HUDEP-2 (cell line): Measurements from ENCODE around the gene EVA1C.
"Not testable (repeated sequence)": the region's sequence is repeated elsewhere in the genome, so short reads cannot be mapped to it uniquely, and the experiment has no call there.

Source experiments
- DNase-seq, 76 experiments: peaks; one replicate each; lab custom pipeline; 2025; ENCODE audit not compliant: unreplicated experiment in 76 of 76; lab: John Stamatoyannopoulos, UW

The EVA1C gene

DNA sequence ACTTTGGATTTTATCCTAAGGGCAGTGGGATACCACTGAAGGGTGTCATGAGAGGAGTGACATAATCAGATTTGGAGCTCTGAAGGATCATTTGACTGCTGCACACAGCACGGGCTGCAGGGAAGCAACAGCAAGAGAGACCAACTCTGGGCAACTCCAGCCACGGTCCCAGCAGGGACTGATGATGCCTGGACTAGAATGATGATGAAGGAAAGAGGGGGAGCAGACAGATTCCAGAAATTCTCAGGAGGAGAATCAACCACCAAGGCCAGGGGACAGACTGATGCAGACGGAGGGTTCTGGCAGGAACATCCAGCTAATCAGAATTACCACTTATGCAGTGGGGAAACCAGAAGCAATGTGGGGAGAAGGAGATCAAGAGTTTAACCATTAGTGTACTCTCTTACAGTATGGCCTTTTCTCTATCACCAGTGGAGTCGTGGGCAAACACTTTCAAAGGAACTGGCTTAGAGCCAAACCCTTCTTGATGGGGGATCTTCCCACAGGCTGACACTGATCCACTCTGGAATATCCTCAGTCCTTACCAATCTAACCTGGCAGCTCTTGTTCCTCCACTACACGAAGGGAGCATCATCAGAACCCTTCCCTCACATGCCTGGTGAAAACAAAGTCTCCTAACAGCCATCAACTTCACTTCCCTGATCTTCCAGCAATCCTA, 23.0 kb upstream of the EVA1C start:
- no peak for DNase-seq

DNA sequence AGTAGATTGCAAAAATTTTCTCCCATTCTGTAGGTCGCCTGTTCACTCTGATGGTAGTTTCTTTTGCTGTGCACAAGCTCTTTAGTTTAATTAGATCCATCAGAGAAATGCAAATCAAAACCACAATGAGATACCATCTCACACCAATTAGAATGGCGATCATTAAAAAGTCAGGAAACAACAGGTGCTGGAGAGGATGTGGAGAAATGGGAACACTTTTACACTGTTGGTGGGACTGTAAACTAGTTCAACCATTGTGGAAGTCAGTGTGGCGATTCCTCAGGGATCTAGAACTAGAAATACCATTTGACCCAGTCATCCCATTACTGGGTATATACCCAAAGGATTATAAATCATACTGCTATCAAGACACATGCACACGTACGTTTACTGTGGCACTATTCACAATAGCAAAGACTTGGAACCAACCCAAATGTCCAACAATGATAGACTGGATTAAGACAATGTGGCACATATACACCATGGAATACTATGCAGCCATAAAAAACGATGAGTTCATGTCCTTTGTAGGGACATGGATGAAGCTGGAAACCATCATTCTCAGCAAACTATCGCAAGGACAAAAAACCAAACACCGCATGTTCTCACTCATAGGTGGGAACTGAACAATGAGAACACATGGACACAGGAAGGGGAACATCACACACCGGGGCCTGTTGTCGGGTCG, 21.8 kb upstream of the EVA1C start:
- DNase-seq = not testable (repeated sequence)

DNA sequence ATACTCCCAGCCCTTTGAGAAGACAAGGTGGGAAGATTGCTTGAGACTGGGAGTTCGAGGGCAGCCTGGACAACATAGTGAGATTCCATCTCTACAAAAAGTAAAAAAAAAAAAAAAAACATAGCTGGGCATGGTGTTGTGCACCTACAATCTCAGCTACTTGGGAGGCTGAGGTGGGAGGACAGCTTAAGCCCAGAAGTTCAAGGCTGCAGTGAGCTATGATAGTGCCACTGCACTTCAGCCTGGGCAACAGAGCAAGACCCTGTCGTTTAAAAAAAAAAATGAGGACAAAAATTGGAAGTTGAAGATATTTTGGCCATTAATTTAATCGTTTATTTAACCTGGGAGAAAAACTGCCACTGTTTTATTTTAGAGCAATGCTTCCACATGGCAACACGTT, 20.8 kb upstream of the EVA1C start:
- DNase-seq = no peak

DNA sequence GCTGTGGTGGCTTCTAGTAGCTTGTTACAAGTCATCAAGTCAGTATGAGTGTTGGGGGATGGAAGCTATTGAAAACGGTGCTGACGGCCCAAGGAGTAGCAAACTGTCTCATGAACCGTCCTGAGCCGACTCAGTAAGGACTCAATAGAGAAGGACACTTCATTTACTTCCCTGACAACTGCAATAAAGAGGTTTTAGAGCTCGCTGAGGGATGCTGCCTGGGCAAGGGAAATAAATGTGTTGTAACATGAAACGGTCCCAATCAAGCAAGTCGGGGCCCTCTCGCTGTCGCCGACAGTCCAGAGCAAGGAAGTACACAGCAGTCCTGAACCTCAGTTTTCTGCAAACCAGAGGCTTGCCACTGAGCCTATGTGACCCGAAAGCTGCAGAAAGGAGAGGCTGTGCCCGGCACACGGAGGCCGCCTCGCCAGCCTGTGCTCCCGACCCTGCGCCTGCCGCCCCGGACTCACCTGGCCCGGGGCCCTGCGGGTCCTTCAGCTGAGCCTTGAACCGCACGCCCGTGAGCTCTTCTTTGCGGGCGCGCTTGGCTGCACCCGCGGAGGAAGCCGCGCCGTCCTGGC, 20.1 kb upstream of the EVA1C start:
- peak in 18 of 76 experiments; percentile 5 to 76 (median 28) for DNase-seq

DNA sequence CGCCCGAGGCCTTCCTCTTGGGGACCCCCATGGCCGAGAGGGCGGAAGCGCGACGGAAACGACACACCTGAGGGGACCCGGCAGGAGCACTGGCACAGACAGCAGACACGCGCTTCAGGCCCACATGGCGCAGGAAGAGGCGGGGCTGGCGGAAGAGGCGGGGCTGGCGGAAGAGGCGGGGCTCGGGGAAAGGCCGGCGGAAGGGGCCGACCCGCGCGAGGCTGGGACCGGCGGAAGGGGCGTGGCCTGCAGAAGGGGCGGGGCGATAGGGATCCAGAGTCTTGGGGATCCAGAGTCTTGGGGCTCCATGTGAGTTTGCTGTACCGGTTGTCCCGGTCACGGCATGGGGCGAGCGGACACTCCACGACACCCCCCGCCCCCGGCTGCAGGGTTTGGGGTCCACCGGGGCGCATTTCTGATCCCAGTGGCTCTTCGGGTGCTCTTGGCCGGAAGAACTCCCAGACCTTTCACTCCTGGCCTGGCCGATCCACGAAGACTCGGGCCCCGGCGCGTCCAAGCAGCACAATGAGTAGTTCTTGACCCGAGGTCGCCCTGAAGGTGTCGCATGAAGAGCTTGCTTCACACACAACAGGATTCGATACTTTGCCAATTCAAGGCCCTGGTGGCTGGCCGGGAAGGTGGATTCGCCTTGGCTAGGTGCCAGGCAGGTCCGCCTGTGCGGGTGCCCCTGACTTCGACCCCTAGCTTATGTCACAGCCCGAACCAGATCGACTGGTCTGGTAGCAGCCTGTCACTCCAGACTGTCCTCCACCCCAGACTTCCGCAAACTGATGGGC, 19.4 kb upstream of the EVA1C start, which contains the start of gene URB1:
Gene URB1 (minus strand): TSS at position 133 of the 797 bp plus-strand sequence. CDS start 102 bp downstream, at position 31.
- DNase-seq = peak in 74 of 76 experiments; percentile 47 to 99 (median 94)

DNA sequence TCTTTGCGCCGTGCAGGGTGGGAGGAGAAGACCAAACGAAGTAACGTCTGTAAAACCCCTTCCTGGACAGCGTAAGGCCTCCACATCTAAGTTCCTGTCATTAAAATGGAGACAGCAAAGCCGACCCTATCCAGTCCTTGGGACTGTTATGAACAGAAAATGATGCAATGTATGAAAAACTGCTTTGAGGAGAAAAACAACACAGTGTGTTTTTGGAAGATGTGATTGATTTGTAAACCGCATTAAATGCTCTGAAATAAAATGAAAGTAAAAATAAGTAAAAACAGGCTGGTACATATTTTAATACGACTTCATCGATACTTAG, 18.9 kb upstream of the EVA1C start:
- DNase-seq = no peak

DNA sequence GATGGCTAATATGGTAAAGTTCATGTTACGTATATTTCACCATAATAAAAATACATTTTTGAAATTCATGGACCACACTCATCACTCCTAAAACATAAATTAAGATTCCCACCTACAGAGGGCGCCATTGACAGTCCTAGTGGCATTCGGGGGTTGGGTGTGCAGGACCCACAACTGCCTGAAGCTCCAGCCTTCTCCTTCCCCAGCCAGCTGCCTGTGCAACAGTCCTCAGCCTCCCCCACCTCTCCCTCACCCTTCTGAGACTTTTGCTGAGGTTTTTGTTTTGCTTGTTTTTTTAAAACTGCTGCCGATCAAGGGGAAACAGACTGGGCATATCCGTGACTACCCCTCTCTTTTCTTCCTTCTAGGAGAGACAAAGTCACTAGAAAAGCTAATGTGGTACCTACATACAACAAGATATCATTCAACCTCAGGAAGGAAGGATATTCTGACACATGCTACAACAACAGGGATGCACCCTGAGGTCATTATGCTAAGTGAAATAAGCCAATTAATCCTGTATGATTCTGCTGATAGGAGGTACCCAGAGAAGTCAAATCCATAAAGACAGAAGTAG, 9.2 kb upstream of the EVA1C start:
- DNase-seq = peak in 65 of 76 experiments; percentile 19 to 87 (median 56)

DNA sequence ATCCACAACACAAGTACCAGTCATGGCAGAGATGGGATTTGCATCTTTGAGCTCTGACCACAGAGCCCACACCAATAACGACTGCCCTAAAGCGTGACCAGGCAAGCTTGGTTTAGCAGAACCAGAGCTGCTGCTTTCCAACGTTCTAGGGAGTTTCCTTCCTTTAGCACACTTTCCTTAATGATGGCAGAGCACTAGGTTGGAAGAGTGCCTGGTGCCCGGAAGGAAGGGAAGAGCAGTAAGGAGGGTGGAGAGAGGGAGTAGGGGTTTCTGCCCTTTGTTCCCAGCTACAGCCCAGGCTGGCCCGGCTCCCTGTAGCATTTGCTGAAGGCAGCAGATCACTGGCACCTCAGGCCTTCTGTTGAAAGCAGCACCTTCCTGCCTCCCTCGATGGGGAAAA, 6.1 kb upstream of the EVA1C start:
- DNase-seq = no peak

DNA sequence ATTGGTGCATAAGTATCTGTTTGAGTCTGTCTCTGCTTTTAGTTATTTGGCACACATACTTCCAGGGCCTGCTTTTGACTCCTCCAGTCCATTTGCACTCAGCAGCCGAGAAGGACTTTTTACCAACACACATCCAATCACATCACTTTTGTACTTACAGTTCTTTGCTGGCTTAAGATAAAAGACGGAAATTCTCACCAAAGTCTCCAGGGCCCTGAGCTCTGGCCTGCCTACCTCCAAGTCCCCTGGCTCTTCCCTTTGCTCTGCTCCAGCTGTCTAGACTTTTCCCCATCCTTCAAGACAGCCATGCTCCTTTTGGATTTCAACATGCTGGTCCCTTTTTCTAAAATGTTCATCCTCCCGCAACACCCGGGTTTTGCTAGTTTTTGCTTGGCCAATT, 2.2 kb upstream of the EVA1C start:
- DNase-seq = no peak

DNA sequence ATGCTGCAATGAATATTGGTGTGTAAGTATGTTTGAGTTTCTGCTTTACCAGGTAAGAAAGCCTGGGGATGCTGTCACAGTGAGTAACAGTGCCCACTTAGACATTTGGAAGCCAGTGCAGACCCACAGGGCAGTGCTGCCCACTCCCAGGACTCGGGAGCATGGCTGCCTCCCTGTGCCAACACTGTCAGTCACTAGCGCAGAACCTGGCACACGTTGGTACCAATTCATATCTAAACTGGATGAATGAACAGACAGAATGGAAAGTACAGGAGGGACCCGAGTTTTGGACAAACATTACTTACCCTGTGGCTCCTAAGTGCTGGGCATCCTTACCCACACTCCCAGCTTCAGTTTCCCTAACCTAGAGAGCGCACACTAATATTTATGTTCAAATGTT, 1.6 kb upstream of the EVA1C start:
- no peak for DNase-seq

DNA sequence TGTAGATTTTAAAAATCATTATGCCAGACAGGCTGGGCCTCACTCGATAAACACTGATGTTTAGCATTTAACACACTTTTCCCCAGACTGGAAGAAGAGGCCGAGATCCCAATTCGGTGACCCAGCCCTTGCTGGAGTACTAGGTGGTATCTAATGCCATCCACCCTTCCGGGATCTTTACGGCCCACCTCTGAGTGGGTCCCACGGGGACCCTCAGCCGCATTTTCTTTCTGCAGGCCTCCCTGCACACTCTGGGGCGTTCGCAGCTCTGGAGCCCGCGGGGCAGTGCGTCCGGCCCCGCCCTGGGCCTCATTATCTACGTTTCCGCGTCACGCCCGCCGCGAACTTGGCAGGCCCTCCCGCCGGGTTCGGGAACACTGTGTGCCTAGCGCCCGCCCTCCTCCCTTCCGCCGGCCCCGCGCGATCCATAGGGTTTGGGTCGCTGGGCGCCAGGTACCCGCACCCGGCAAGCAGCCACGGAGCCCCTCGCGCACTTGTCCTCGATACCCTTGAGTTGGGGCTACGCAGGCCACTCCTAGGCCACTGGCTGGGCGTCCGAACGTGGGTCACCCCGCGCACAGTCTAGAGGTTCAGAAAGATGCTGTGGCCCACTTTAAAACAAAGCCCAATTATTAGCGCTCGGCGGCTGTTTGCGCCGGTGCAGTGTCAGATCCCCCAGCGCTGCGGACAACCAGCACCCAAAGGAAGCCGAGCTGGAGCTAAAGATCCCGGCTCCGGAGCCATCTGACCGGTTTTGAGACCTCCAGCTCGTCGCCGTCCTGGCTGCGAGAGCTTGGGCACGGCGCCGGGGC, 950 bp upstream of the EVA1C start:
- DNase-seq = peak; percentile 19 to 96 (median 90)

DNA sequence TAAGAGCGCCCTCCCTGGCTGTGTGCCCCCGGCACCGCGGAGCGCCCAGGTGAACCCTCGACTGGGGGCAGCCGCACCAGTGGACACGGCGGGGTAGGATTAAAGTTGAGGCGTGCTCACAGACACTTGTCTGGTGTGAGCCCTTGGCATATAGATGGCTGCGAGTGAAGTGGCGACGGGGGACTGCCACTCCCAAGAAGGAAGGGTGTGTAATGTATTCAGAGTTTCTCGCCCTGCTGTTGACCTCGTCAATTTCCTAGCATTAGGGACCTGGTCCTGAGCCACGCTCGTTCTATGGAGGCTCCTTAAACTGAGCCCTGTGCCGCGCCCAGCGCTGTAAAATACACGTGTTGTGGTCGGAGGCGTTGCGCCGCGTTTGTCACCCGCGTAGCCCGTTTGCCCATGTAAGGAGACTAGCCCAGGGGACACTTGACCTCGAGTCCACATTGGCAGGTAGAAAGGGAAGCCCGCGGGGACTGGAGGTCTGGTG, 554 bp downstream of the EVA1C start:
- DNase-seq = peak in 62 of 76 experiments; percentile 26 to 89 (median 56)

DNA sequence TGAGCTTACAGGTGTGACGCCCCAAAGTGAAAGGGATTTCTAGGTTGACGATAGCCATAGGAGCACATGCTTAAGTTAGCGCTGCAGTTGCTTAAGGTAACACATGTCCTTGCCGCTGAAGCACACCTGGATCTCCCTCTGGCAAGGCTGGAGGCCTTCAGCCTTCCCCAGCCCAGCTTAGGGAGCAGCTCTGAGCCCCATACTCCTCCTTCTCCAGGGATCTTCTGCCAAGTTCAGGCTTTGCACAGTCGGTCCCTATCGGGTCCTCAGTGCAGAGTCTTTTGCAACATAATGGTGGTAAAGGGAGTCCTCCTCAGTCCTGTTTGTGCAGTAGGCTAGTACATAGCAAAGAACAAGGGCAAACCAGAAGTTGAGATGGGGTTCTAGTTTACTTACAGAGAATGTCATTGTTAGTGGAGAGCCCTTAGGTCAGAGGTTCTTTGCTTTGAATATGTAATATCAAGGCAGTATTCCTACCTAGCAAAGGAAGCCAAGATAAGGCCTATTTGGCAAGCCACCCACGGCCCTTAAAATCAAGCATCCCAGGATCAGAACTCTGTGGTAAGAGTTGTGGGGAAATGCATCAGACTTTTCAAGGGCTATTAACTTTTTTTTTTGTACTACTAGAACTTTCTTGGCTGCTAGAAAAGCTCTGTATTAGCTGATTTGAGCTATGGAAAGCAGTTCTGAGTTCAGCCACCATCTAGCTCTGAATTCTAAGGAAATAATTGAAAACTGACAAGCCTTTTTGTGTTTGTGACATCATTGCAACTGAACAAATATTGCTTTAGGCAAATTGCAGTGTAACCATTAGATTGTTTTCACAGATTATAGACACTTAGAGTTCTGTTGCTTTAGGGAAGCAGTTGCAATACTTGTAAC, 1.4 kb downstream of the EVA1C start:
- DNase-seq = peak in 47 of 76 experiments; percentile 16 to 65 (median 40)

DNA sequence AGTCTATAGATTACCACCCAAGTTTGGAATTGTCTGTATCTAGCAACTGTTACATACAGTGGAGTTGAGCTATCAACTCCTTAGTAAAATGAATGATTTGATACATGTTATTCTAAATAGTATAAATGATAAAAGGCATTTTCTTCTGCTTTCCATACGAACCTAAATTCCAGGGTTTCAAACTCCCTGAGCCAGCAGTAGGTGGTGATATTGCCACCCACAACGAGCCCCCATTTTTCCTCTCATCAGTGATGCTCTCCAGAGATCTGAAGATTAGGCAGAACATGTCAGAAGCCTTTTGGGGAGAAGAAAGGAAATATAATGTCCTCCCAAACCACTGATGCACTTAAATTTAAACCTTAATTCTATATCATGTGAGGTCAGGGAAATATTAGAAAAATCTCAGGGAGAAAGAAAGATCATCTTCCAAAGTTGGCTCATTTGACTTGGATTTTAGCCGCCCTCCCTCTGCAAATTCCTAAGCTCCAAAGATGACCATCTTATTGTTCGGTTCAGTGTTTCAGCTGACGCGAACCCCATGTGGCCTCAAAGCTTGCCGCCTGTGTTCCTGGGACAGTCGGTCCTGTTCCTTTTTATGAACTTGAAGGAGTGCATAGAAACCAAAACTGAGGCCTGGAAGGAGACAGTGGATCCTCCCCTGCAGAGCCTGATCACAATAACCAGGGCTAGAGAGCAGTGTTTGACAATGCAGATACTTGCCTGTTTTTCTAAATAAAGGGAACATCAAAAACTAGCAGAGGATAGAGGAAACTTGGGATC, 2.3 kb downstream of the EVA1C start:
- peak in 19 of 76 experiments; percentile 8 to 46 (median 28) for DNase-seq

DNA sequence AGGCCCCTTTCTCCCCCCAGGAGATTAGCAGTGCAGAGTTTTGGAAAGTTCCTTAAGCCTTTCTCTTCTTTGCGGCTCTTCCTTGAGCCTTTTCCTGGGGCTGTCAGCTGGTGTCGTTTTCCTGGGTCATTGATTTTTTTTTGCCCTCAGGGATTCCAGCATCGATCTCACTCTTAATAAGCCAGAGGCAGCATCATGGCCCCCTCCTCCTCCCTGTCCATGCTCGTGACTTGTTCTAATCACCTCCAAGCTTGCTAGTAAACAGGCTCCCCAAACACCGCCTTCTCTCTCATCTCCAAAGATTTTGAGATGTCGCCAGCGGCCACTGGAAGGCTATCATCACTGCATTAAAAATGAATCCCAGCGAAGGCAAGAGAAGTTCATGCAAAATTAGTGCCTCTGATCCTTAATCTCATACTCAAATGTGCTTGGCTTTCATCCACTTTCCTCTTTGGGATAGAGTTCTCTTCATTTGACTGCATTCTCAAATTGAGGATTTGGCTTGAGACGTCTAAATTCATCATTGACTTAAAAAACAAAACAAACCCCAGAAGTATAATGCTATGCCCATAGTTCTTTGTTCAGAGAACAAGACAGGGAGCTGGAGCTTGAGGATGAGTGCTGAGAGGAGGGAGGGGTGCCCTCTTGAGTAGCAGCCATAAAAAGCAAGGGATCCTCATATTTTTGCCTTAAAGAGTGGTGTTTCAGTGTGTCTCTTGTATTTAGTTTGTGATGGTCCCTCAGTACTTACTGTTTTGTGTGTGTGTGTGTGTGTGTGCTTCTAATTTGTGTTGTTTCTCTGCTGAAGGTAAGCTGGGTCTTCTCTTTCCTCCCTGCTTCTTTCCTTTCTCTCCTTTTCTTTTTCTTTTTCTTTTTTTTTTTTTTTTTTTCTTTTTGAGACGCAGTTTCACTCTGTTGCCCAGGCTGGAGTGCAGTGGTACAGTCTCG, 3.2 kb downstream of the EVA1C start:
- DNase-seq = peak in 1 of 76 experiments; percentile 11

DNA sequence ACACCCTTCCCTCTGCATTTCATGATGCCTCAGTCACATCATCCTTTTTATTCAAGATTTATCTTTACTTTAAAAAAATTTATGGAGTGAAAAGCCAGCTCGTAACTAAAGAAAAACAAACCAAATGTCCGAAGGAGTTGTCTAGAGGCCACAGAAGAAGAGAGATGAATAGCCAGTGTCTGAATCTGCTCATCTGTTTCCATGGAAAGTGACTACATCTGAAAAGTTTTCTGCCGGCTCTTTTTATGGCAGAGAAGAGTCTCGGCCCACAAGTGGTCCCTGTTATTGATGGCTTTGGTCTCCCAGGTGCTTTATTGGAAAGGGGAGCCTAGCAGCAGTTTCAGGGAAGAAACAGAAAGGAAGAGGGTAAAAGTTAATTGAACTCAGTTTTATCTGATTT, 5.6 kb downstream of the EVA1C start:
- DNase-seq = no peak

DNA sequence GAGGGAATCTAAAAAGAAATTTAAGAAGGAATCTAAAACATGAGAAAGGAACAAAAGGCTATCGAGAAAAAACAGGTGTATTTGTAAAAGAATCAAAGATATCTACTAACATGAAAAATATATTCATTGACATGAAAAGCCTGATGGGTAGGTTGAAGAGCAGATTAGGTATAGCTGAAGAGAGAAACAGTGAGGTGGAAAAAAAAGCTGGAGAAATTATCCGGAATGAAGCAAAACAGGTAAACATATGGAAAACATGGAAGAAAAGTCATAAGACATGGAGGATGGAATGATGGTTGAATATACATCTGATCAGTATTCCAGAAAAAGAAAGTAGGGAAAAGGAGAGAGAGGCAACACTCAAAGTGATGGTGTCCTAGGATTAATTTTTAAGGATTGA, 9.6 kb downstream of the EVA1C start:
- no peak for DNase-seq
